ENCODE results near the gene LYZL6. TPM values are rescaled to one million over a fixed set of nuclear protein-coding genes. Genes with fewer than 3 reads are reported as not detected.

The LYZL6 gene
- total and polyA plus RNA-seq, 2 of the 8 experiments (the other 6 are each of a cell fraction or from before 2014, with no cell fraction given), result not detected

- no peak overlapping the region for H4K91ac ChIP-seq (replicated peaks; ENCODE audit: insufficient read length, low read length)
- ChIA-PET CTCF (ENCODE audit: partially characterized antibody) (interaction anchor here (1.0 to 1.3 kb wide), 2 partner anchors 30 to 46 kb away, joined by 3 read pairs; no protein-coding TSS in a partner anchor), POLR2A (ENCODE audit: partially characterized antibody) (no interaction called here)
- H3K27me3 ChIP-seq (replicated peaks in 1 of 4; ENCODE audit: control insufficient read depth in 3 of 4, extremely low read depth in 1 of 4, insufficient read depth in 3 of 4, low read length in 3 of 4), result no peaks in the 10 kb centered on the region
- no peaks in the 10 kb centered on the region for H3K9me3 ChIP-seq (ENCODE audit: insufficient read depth in 2 of 2, low read depth in 1 of 2, low read length in 1 of 2)
- no peak overlapping the region for H3K4me3 ChIP-seq (ENCODE audit: extremely low read depth in 1 of 4, insufficient read depth in 2 of 4, low read depth in 3 of 4, low read length in 4 of 4)
- no peak overlapping the region for H4K5ac ChIP-seq (ENCODE audit: insufficient read length, low read depth, low read length)
- no peak overlapping the region for H3K56ac ChIP-seq (replicated peaks; ENCODE audit: insufficient read length, low read depth, low read length)
- H3K27ac ChIP-seq (ENCODE audit: low read depth, low read length), result no peak overlapping the region
- no peak overlapping the region for H3K4me2 ChIP-seq (ENCODE audit: insufficient read depth in 1 of 2, low read depth in 2 of 2, low read length in 2 of 2)
- H3K4me1 ChIP-seq (replicated peaks in 1 of 4; ENCODE audit: control insufficient read depth in 3 of 4, insufficient read depth in 4 of 4, low read length in 3 of 4), result no peaks in the 10 kb centered on the region
- H3K23ac ChIP-seq (ENCODE audit: insufficient read length), result no peak overlapping the region
- no peak for DNase-seq (ENCODE audit: low read depth in 1 of 2, low spot score in 2 of 2)
- no peaks in the 10 kb centered on the region for H3K79me1 ChIP-seq (ENCODE audit: low read depth, low read length)
- H2AFZ ChIP-seq (ENCODE audit: low read length), result no peak overlapping the region
- no peak overlapping the region for H2BK20ac ChIP-seq (ENCODE audit: low read length)
- no peak overlapping the region for H2BK5ac ChIP-seq (ENCODE audit: low read depth, low read length)
- H3K36me3 ChIP-seq (ENCODE audit: control insufficient read depth in 2 of 4, insufficient read depth in 4 of 4, low read length in 3 of 4), result no peaks in the 10 kb centered on the region
- H4K8ac ChIP-seq (ENCODE audit: extremely low read depth, insufficient read depth, low read length), result no peak overlapping the region
- no peak overlapping the region for H3K4ac ChIP-seq (replicated peaks; ENCODE audit: insufficient read length, low read depth, low read length)
- no peak overlapping the region for H2AK5ac ChIP-seq (ENCODE audit: low read depth, low read length)
- H3K14ac ChIP-seq (ENCODE audit: insufficient read length), result no peak overlapping the region
- H3K9ac ChIP-seq (replicated peaks in 1 of 4; ENCODE audit: extremely low read depth in 1 of 4, low read depth in 3 of 4, low read length in 3 of 4), result no peak overlapping the region
- H2BK15ac ChIP-seq (ENCODE audit: low read length), result no peak overlapping the region
- H3K23me2 ChIP-seq (ENCODE audit: low read depth, low read length), result no peaks in the 10 kb centered on the region; the same call in 1 of the 2 replicates
- H2BK120ac ChIP-seq (replicated peaks; ENCODE audit: low read depth, low read length), result no peak overlapping the region
- no peak overlapping the region for H2BK12ac ChIP-seq (ENCODE audit: low read depth, low read length)
- no peaks in the 10 kb centered on the region for H3K79me2 ChIP-seq (ENCODE audit: control insufficient read depth in 1 of 2, insufficient read depth in 2 of 2, low read length in 2 of 2)
- H3K18ac ChIP-seq (ENCODE audit: extremely low read depth, low read length), result no peak overlapping the region
- peaks cover 0 to 2% of the 10 kb centered on the region in 2 experiments for H4K20me1 ChIP-seq (replicated peaks in 1 of 2; ENCODE audit: control insufficient read depth in 1 of 2, insufficient read depth in 2 of 2, low read length in 2 of 2)
- 83% methylated on average over 11 of the region's 11 CpGs; no CpG with 5 or more reads in 1 of the 2 experiments for WGBS, 2 experiments (ENCODE audit: extremely low coverage in 1 of 2, insufficient coverage in 1 of 2, insufficient read length in 1 of 2, insufficient replicate concordance in 2 of 2, low coverage in 1 of 2, low lambda C conversion rate in 2 of 2, missing lambda C conversion rate in 1 of 2)
- no peak for FAIRE-seq
- TF ChIP-seq TAF7 (optimal IDR thresholded peaks at IDR 0.05; ENCODE audit: borderline replicate concordance, low read depth, low read length) (no peak), SIX5 (IDR thresholded peaks at IDR 0.05; ENCODE audit: low read depth, low read length) (no peak), SP2 (IDR thresholded peaks at IDR 0.05; ENCODE audit: low read length) (no peak), JUN (IDR thresholded peaks at IDR 0.05; ENCODE audit: low read depth, low read length) (no peak), TCF12 (IDR thresholded peaks at IDR 0.05; ENCODE audit: low read depth, low read length) (no peak), ATF3 (IDR thresholded peaks at IDR 0.05; ENCODE audit: insufficient read depth, low read depth, low read length) (no peak), CTBP2 (IDR thresholded peaks at IDR 0.05; ENCODE audit: borderline replicate concordance, insufficient read depth, insufficient read length, low read length) (no peak), POU5F1 (IDR thresholded peaks at IDR 0.05; ENCODE audit: low read depth, low read length) (no peak), CBX5 (IDR thresholded peaks at IDR 0.05; ENCODE audit: low read depth, low read length) (no peak)
- TF ChIP-seq, protein P1, sequence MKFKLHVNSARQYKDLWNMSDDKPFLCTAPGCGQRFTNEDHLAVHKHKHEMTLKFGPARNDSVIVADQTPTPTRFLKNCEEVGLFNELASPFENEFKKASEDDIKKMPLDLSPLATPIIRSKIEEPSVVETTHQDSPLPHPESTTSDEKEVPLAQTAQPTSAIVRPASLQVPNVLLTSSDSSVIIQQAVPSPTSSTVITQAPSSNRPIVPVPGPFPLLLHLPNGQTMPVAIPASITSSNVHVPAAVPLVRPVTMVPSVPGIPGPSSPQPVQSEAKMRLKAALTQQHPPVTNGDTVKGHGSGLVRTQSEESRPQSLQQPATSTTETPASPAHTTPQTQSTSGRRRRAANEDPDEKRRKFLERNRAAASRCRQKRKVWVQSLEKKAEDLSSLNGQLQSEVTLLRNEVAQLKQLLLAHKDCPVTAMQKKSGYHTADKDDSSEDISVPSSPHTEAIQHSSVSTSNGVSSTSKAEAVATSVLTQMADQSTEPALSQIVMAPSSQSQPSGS (IDR thresholded peaks at IDR 0.05; ENCODE audit: low read length), result no peak
Measured at GRCh38 chr17:35900708-35901480, 42.6 kb downstream of the LYZL6 start.
